Activated CD4-positive, alpha-beta memory T cell treated with anti-CD3 and anti-CD28 coated beads for 36 hours (primary cell): ENCODE data around the gene CHAT. TPM values are rescaled to one million over a fixed set of nuclear protein-coding genes. Genes with fewer than 3 reads are reported as not detected.

Source experiments
- CTCF ChIA-PET: fragments of 350-600 bp; sonication (Branson Sonifier 250); formaldehyde crosslinking; loops from one replicate; lab custom pipeline; 2021; ENCODE audit warnings: antibody characterized with exemption, inconsistent platforms; lab: Charles Lee
- POLR2A ChIA-PET: fragments of 350-600 bp; sonication (Branson Sonifier 250); formaldehyde crosslinking; loops from one replicate; lab custom pipeline; 2021; ENCODE audit warnings: antibody characterized with exemption; lab: Charles Lee
- DNase-seq: peaks from one replicate; pipeline ENCODE4 v3.0.0-alpha.2; 2020
- H3K27ac Mint-ChIP-seq: one replicate; pipeline ENCODE4 v1.8.0; 2021; ENCODE audit warnings: mixed read lengths
- H3K27me3 Mint-ChIP-seq: one replicate; pipeline ENCODE4 v1.8.0; 2021; ENCODE audit warnings: mixed read lengths
- H3K36me3 Mint-ChIP-seq: one replicate; pipeline ENCODE4 v1.8.0; 2021; ENCODE audit warnings: mixed read lengths
- H3K4me1 Mint-ChIP-seq: one replicate; pipeline ENCODE4 v1.8.0; 2021; ENCODE audit warnings: low read depth, mixed read lengths
- H3K4me3 Mint-ChIP-seq: one replicate; pipeline ENCODE4 v1.8.0; 2021; ENCODE audit warnings: mild to moderate bottlenecking, mixed read lengths
- H3K9me3 Mint-ChIP-seq: one replicate; pipeline ENCODE4 v1.8.0; 2021; ENCODE audit warnings: mixed read lengths
- intact Hi-C: fragments of 100-400 bp; cut with micrococcal nuclease; formaldehyde crosslinking; loops from one replicate; pipeline ENCODE4 v1.15.1; 2023
- total RNA-seq, 2 experiments: library from RNA; stranded (reverse); gene quantifications; one replicate each; pipeline ENCODE4 v1.2.3, GENCODE V29; 2021

Gene CHAT
- total RNA-seq, 2 experiments from 2014 or later, result not detected

DNA sequence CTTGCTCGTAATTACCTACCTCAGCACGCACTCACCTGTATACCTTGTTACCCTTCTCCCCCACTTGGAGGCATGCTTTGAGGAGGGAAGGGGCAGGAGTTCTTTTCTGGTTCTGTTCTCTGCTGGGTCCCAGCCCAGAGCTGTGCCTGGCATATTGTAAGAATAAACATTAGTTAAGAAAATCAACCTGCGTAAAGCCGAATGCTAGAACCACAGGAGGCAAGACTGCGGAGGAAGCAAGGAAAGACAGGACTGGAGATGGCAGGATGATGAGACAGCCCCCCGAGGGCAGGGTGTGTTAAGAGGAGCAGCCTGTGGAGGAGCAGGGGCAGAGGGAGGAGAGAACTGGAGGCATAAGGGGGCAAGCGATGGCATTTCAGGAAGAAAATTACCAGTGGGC, 75.1 kb downstream of the CHAT start:
- Mint-ChIP-seq H3K27ac (no peak overlapping the region), H3K9me3 (peaks cover 4% of the 10 kb centered on the region), H3K4me3 (no peak overlapping the region), H3K27me3 (peaks cover 47% of the 10 kb centered on the region), H3K36me3 (peaks cover 1% of the 10 kb centered on the region), H3K4me1 (no peaks in the 10 kb centered on the region)
- no peak for DNase-seq
- ChIA-PET POLR2A (no interaction called here), CTCF (no interaction called here)
- intact Hi-C loops, result no loop called here

DNA sequence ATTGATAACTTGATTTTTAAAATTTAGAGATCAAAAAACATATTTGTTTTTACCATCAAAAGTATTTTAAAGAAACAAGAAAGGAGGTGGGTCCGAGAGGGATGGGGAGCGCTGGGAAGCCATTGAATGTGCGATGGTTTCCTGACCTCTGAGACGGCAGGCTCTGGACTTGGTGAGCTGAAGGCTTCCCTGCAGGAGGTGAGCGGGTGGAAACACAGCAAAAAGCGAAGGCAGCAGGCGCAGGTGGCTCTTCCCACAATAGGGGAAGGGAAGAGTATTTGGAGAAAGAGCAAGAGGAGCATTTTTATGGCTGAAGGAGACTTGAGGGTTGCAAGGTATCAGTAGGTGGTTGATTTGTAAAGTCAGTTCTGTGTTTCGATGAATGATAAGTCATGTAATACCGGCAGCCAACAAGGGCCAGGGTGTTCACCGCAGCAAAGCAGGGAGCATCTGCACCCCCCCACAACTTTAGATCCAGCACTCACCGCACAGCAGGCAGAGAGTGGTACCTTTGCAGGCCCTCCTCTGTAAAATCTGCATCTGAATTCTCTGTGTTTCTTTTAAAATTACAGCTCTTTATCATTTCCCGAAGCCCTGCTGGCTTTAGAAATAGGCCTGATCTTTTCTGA, 76.2 kb downstream of the CHAT start:
- intact Hi-C loops, result no loop called here
- Mint-ChIP-seq H3K4me3 (no peak overlapping the region), H3K36me3 (peaks cover 1% of the 10 kb centered on the region), H3K27me3 (peaks cover 53% of the 10 kb centered on the region), H3K9me3 (peaks cover 4% of the 10 kb centered on the region), H3K27ac (no peak overlapping the region), H3K4me1 (no peaks in the 10 kb centered on the region)
- CTCF ChIA-PET, result no interaction called here
- DNase-seq, result no peak
- POLR2A ChIA-PET, result no interaction called here

DNA sequence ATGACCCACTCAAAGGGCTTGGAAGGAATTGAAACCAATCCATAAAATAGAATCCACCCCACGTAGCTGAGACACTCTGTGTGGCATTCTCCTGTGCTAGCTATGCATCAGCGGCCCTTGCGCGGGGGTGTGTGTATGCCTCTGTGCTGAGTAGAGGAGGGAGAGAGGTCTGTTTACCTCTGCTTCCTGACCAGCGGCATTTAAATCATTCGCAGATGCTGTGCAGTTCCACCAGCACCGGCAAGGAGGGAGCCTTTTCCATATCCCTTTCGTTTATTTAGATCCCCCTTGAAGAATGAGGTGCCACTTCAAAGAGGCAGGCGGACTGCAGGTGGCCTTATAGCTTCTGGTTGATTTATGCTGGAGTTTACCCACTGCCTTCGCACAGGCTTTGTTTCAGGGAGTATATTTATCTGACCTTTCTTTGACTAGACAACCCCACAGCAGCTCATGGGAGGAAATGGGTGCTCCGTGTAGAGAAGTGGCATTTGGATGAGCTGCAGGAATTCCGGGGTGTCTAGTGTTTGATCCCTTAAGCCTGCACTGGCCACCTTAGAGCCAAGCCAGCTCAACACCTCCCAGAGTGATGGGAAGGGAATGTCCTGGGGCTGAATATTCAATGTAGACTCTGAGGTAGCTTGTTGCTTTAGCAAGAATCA, 77.0 kb downstream of the CHAT start:
- H3K9me3 Mint-ChIP-seq, result peaks cover 4% of the 10 kb centered on the region
- intact Hi-C loops, result no loop called here
- H3K36me3 Mint-ChIP-seq, result peaks cover 1% of the 10 kb centered on the region
- POLR2A ChIA-PET, result no interaction called here
- H3K27me3 Mint-ChIP-seq, result peaks cover 53% of the 10 kb centered on the region
- no peak overlapping the region for H3K4me3 Mint-ChIP-seq
- H3K4me1 Mint-ChIP-seq, result no peaks in the 10 kb centered on the region
- CTCF ChIA-PET, result interaction anchor here (0.5 kb wide), 1 partner anchor 101 kb away, joined by 3 read pairs; no protein-coding TSS in a partner anchor
- H3K27ac Mint-ChIP-seq, result no peak overlapping the region
- DNase-seq, result no peak

DNA sequence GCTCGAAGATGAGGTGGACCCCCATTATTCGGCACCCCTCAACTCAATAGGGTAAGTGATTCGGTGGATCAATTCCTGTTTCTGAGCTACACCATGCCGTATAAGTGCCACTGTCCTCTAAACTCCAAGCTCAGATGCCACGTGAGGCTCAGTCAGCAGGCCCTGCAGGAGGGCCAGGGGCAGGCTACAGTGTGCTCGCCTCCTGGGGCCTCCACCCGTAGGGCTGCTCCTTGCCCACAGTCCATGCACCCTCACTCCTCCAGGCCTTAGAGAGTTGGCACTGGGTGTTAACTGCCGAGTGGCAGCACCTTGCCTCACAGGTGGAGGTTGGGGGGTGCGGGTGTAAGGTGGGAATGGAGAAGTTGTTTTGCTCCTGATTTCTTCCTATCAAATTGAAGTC, 77.8 kb downstream of the CHAT start:
- no peak overlapping the region for H3K27ac Mint-ChIP-seq
- H3K4me3 Mint-ChIP-seq, result no peak overlapping the region
- peaks cover 53% of the 10 kb centered on the region for H3K27me3 Mint-ChIP-seq
- intact Hi-C loops, result no loop called here
- POLR2A ChIA-PET, result no interaction called here
- no peak for DNase-seq
- H3K4me1 Mint-ChIP-seq, result no peaks in the 10 kb centered on the region
- H3K36me3 Mint-ChIP-seq, result peaks cover 1% of the 10 kb centered on the region
- H3K9me3 Mint-ChIP-seq, result peaks cover 2% of the 10 kb centered on the region
- CTCF ChIA-PET, result no interaction called here

DNA sequence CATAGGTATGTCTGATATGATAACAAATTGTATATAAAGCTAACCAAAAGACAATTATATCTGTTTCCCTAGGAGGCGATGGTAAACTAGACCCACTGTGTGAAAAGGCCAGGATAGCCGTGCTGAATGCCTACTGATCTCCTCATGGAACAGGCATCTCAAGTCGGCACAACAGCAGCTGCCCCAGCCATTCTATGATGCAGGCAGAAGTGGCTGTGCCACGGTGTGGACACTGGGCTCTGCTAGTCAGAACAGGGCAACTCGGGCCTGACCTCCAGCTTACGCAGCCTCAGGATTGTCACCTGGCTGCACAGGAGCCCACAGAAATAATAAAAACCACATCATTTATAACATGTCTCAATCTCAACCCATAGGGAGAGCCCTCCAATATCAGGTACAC, 80.6 kb downstream of the CHAT start:
- POLR2A ChIA-PET, result no interaction called here
- Mint-ChIP-seq H3K27ac (no peak overlapping the region), H3K36me3 (no peaks in the 10 kb centered on the region), H3K27me3 (peaks cover 34% of the 10 kb centered on the region), H3K9me3 (no peaks in the 10 kb centered on the region), H3K4me1 (no peaks in the 10 kb centered on the region), H3K4me3 (no peak overlapping the region)
- CTCF ChIA-PET, result no interaction called here
- DNase-seq, result no peak
- intact Hi-C loops, result no loop called here

DNA sequence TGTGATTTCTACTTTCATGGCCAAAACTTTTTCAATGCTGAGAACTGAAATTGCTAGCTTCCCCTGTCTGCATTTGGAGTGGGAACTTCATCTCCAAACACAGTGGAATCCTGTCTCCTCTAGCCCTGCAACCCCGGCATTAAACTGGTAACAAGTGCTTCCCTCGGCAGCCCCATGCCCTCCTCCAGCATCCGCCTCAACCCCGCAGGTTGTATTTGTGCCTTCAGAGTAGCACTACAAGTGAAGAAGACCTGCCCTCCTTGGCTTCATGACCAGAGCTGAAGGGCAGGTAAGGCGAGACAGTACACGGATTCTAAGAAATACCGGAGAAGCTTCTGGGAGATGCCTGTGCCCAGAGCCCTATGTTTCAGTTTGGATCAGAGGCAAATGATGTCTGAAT, 82.5 kb downstream of the CHAT start:
- Mint-ChIP-seq H3K27me3 (peaks cover 22% of the 10 kb centered on the region), H3K9me3 (no peaks in the 10 kb centered on the region), H3K4me3 (no peak overlapping the region), H3K27ac (no peak overlapping the region), H3K36me3 (no peaks in the 10 kb centered on the region), H3K4me1 (no peaks in the 10 kb centered on the region)
- CTCF ChIA-PET, result no interaction called here
- POLR2A ChIA-PET, result no interaction called here
- intact Hi-C loops, result no loop called here
- DNase-seq, result no peak

DNA sequence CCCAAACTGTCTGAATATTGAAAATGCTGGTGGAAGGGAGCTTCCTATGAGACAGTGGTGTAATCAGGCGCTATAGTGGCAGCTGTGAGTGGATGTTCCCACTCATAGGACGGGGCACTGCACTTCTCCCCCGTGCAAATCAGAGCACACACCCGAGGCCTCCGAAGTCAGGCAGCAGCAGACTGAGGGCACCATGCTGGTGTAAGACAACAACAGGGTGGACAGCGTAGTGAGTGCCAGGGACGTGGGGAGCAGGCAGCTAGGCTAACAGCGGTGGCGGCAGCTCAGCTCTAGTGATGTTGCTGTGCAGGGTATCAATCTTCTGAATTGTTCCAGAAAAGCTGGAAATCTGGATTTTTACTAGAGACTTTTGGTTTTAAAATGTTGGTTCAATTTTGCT, 84.8 kb downstream of the CHAT start:
- ChIA-PET CTCF (no interaction called here), POLR2A (no interaction called here)
- Mint-ChIP-seq H3K27me3 (peaks cover 14% of the 10 kb centered on the region), H3K9me3 (no peaks in the 10 kb centered on the region), H3K27ac (no peak overlapping the region), H3K4me1 (no peaks in the 10 kb centered on the region), H3K4me3 (no peak overlapping the region), H3K36me3 (no peaks in the 10 kb centered on the region)
- DNase-seq, result no peak
- intact Hi-C loops, result no loop called here

DNA sequence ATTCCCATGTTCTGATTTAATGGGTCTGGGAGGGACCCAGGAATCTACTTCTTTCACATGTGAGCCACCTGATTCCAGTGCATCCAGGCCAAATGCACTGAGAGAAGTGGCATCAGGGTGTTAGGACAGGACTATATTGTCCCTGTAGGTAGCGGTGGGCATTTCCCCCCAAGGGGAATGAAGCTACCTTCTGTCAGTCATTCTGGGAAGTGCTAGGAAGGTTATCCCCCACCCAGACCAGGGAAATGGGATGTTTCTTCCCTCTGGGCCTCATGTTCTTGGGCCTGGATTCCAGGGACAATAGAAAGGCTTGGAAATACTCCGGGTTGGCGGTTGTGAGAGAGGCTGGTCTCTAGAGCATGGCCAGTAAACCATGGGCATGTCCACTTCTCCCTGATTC, 86.4 kb downstream of the CHAT start:
- POLR2A ChIA-PET, result no interaction called here
- Mint-ChIP-seq H3K9me3 (no peaks in the 10 kb centered on the region), H3K36me3 (no peaks in the 10 kb centered on the region), H3K4me1 (no peaks in the 10 kb centered on the region), H3K27me3 (peaks cover 7% of the 10 kb centered on the region), H3K4me3 (no peak overlapping the region), H3K27ac (no peak overlapping the region)
- DNase-seq, result no peak
- CTCF ChIA-PET, result no interaction called here
- intact Hi-C loops, result no loop called here

DNA sequence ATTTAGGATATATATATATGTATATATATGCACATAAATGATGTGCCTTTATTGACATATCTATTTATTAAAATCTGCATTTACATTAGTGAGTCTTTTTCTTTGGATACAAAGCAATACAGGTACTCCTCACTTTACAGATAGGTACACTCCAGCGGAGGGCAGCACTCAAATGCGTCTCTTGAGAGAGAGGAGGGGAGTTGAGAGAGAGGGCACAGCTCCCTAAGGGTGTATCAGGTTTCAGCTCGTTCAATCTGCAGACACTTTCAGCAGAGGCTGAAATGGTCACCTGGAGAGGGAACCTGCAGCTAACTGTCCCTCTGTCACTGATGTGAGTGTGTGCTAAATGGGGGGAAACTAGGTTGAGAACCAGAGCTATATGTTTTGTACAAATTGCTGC, 87.2 kb downstream of the CHAT start:
- intact Hi-C loops, result no loop called here
- no peaks in the 10 kb centered on the region for H3K36me3 Mint-ChIP-seq
- POLR2A ChIA-PET, result no interaction called here
- peaks cover 7% of the 10 kb centered on the region for H3K27me3 Mint-ChIP-seq
- H3K4me3 Mint-ChIP-seq, result no peak overlapping the region
- DNase-seq, result no peak
- CTCF ChIA-PET, result no interaction called here
- no peak overlapping the region for H3K27ac Mint-ChIP-seq
- no peaks in the 10 kb centered on the region for H3K9me3 Mint-ChIP-seq
- no peaks in the 10 kb centered on the region for H3K4me1 Mint-ChIP-seq

DNA sequence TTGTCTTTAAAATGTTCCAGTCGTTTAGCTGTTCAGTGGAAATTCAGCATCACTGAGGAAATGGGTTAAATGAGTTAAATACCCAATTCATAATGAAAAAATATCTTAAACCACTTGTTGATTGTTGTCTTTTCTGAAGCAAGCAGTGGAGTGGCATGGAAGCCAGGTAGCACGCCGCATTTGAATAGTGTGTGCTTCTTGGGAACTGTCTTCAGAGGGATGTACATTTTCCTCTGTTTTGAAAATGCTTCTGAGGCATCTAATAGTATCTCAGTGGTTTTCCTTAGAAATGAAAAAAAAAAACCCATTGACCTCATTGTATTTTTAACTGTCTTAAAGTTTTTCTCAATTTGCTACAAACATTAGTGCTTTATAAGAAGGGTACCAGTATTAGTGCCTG, 93.7 kb downstream of the CHAT start:
- Mint-ChIP-seq H3K36me3 (no peaks in the 10 kb centered on the region), H3K27me3 (peaks cover 16% of the 10 kb centered on the region), H3K9me3 (no peaks in the 10 kb centered on the region), H3K27ac (no peak overlapping the region), H3K4me3 (no peak overlapping the region), H3K4me1 (no peaks in the 10 kb centered on the region)
- intact Hi-C loops, result no loop called here
- ChIA-PET POLR2A (no interaction called here), CTCF (no interaction called here)
- no peak for DNase-seq

DNA sequence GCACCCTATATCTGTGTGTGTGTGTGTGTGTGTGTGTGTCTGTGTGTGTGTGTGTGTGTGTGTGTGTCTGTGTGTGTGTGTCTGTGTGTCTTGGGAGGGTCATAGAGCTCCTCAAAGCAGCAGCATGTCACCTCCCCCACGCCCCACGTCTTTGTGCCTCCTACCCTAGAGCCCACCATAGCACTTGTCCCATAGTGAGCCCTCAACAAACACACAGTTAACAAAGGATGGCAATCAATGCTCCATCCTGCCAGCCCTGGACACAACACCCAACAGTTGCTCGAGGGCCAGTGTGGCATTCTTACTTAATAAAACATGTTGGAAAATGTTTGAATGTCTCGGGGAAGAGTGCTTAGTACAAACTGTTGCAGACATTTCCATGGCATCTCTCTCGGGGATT, 96.1 kb downstream of the CHAT start:
- H3K4me3 Mint-ChIP-seq, result no peak overlapping the region
- no peaks in the 10 kb centered on the region for H3K9me3 Mint-ChIP-seq
- ChIA-PET CTCF (no interaction called here), POLR2A (no interaction called here)
- DNase-seq, result no peak
- no peaks in the 10 kb centered on the region for H3K4me1 Mint-ChIP-seq
- H3K27me3 Mint-ChIP-seq, result peaks cover 14% of the 10 kb centered on the region
- no peak overlapping the region for H3K27ac Mint-ChIP-seq
- H3K36me3 Mint-ChIP-seq, result no peaks in the 10 kb centered on the region
- intact Hi-C loops, result no loop called here

DNA sequence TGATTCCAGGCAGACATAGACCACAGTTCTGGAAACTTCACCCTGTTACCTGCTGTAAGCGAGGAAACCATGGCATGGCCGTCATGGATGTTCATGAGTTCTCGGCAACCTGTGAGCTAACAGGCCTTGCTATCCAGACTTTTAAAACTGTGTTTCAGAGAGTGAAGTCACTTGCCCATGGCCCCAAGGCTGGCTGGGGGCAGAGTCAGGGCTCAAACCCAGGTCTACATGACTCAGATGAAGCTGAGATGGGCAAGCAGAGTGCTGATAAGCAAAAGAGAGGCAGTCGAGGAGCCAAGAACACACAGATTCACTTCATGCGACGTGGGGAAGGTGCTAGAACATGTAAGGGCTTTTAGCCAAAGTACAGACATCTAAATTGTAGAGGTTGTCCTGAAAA, 97.1 kb downstream of the CHAT start:
- intact Hi-C loops, result no loop called here
- Mint-ChIP-seq H3K27me3 (peaks cover 14% of the 10 kb centered on the region), H3K36me3 (no peaks in the 10 kb centered on the region), H3K9me3 (no peaks in the 10 kb centered on the region), H3K4me3 (no peak overlapping the region), H3K4me1 (no peaks in the 10 kb centered on the region), H3K27ac (no peak overlapping the region)
- ChIA-PET CTCF (no interaction called here), POLR2A (no interaction called here)
- no peak for DNase-seq

DNA sequence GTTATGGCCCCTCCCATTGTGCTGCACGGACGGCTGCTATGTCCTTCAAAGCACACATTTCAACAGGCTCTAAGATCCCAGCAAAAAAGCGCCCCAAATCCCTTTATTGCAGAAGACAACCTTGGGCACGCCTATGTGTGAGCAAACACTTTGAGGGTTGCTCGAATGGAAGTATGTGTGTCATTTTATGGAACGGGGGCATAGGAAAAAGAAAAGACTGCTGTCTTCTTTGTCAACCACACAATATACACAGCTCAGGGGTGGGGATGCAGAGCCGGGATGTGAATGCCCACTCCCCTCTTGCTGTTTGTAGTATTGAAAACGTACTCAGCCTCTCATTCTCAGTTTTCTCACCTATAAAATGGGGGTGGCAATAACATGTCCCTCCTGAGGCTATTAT, 97.6 kb downstream of the CHAT start:
- CTCF ChIA-PET, result no interaction called here
- DNase-seq, result no peak
- Mint-ChIP-seq H3K36me3 (no peaks in the 10 kb centered on the region), H3K4me3 (no peak overlapping the region), H3K27ac (no peak overlapping the region), H3K4me1 (no peaks in the 10 kb centered on the region), H3K9me3 (no peaks in the 10 kb centered on the region), H3K27me3 (peaks cover 14% of the 10 kb centered on the region)
- POLR2A ChIA-PET, result no interaction called here
- intact Hi-C loops, result no loop called here
